GM18519 (cell line): Measurements from ENCODE around the gene INTS7.

Experiments
- ATAC-seq: cut with Tn5 transposase; IDR thresholded peaks from one replicate; pipeline ENCODE4 v1.9.1; 2021; ENCODE audit warnings: mild to moderate bottlenecking, moderate library complexity; ENCODE audit not compliant: unreplicated experiment, low FRiP score

The INTS7 gene

GRCh38 chr1:212035123-212035834 is at the start of gene INTS7, which contains the start of gene DTL:
INTS7 (minus strand) TSS chr1:212035557; CDS start chr1:212035437, 120 bp downstream.
DTL (plus strand) TSS chr1:212035748; CDS start chr1:212035891, 143 bp downstream.
- peak; percentile 63 for ATAC-seq

- no peak for ATAC-seq
These were observed 47.5 kb upstream of the INTS7 start for GRCh38 chr1:212082765-212083406.

GRCh38 chr1:212078826-212079225 is 43.5 kb upstream of the INTS7 start:
- ATAC-seq, result no peak

DNA sequence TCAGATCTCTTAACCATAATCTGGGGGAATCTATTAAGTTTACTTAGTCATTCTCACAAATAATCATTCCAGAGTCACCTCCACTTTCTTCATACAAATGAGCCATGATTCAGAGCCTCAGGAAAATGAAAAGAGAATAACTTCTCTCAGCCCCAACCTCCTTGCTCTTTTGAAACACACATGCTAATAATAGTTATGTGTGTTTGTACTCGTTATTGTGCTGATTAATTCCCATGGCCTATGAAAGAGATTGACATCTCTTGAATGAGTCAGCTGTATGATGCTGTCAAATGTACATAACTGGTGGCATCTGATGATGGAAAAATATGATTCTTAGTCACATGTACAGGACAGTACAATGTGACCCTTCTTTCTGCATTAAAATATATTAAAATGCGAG is 41.7 kb upstream of the INTS7 start:
- no peak for ATAC-seq

DNA sequence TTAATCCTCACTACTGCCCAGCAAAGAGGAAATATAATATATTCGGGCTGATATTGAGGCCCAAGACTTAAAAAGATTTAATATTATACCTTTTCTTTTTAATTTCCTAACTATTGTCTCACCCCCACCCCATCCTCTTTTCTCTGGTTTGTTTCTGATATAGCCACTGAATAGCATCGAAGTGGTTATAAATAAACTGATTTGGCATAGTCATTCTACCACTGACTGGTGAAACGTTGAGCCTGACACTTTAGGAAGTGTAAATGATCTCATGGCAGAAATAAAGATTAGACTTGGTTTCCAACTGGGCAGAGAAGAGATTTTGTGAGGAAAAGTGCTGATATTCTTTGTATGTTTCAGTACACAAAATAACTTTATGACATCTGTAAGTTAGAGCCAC is 39.5 kb upstream of the INTS7 start:
- ATAC-seq, result no peak

- ATAC-seq, result no peak
These were observed 39.0 kb upstream of the INTS7 start for GRCh38 chr1:212074313-212074712.

- ATAC-seq, result no peak
These were observed 38.1 kb upstream of the INTS7 start for GRCh38 chr1:212073490-212073889.

DNA sequence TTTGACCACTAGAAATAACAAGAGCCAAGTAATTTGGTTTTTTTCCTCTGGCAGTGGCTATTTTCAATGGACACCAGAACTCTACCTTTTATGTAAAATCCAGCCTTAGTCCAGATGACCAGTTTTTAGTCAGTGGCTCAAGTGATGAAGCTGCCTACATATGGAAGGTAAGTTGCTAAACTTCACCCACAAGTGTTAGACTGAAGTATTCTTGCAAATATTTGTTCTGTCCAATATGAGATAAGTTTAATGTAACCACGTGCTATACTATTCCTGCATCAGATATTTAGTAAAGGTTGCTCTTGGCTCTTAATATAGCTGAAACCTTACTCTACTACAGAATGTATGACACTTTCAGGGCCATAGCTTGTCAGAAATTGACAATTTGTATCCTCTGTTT is 36.7 kb upstream of the INTS7 start:
- ATAC-seq, result no peak

- no peak for ATAC-seq
These were observed 35.5 kb upstream of the INTS7 start for GRCh38 chr1:212070720-212071302.

DNA sequence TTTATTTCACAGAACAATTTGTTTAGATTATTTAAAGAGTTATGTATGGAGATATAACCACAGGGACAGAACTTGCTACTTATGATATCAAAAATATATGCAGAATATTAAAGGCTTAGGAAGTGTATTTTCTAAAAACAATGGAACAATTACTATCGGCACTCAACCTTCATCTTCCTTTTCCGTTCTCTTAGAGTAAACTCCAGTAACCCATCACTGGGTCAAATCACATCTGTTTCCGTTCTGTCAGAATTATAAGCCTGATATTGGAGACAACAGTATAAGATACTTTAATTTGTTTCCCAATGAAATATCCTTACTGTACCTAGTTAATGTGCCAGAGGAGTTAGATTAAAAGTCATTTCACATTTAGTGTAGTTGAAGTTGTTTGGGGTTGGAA is 32.4 kb upstream of the INTS7 start:
- no peak for ATAC-seq

DNA sequence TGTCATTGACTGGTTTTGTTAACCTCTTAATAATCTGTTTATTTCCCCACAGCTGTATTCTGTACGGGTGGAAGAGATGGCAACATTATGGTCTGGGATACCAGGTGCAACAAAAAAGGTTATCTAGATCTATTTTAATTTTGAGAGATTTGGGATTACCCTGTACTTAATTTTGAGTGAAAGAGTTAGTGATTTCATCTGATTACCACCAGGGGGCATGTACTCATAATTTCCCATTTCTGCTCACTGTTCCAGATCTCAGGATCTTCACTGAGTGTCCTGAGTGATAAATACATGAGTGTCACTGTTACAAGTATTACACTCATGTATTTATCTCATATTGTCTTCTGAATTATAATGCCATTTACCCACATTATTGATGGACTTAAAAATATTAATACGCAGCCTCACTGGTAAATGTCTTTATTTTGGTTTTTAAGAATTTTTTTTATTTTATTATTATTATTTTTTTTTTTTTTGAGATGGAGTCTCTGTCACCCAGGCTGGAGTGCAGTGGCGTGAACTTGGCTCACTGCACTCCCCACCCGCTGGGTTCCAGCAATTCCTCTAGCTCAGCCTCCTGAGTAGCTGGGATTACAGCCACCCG is 27.6 kb upstream of the INTS7 start:
- no peak for ATAC-seq

DNA sequence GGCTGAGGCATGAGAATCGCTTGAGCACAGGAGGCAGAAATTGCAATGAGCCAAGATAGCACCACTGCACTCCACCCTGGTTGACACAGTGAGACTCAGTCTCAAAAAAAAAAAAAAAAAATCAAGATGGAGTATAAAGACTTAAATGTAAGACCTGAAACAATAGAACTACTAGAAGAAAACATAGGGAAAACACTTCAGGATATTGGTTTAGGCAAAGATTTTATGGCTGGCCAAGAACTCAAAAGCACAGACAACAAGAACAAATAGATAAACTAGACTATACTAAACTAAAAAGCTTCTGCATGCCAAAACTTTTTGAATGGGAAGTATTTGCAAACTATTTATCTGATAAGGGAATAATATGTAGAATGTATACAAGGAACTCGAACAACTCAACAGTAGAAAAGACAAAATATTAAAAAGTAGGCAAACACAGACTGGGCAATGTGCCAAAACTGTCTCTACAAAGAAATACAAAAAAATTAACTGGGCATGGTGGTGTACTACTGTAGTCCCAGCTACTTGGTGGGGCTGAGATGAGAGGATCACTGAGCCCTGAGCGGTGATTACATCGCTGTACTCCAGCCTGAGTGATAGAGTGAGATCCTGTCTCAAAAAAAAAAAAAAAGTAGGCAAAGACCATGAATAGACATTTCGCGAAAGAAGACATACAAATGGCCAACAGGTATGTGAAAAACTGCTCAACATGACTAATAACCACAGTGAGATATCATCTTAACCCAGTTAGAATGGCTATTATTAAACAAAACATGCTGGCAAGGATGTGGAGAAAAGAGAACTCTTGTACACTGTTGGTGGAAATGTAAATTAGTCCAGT is 25.5 kb upstream of the INTS7 start:
- ATAC-seq, result no peak

DNA sequence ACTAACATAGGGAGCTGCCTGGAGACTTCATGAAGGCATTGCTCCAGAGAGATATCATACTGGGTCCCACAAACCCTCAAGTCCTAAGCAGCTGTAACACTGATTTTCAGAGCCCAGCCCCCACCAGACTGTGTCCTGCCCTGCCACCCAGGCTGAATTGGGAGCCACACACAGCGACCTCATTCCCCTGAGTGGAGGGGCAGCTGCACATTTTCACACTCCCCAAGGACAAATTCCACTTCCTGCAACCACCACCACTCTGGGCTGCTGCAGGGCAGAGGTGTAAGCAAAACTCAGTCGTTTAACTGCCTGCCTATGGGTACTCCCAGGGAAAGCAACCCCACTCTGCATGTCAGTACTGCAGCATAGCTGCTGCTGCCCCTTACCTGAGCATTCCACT is 20.0 kb upstream of the INTS7 start:
- no peak for ATAC-seq

DNA sequence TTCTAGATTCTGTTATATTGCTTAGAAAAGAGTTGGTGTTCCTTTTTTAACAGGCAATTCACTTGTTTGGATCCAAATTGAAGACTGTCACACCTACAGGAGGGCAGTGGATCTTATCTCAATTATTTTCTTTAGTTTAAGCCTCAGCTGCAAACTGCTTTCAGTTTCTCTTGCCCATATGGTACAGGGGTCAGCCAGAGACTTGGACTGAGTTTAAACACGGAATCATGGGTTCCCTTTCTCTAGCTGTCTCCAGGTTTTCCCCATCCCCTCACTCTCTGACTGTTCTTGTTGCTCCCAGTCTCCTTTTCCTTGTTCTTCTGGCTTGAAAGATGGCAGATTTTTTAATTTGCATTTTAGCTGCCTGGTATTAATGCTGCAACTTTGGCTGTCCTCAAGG is 18.6 kb upstream of the INTS7 start:
- no peak for ATAC-seq

GRCh38 chr1:212045981-212046380 is 10.6 kb upstream of the INTS7 start:
- no peak for ATAC-seq

DNA sequence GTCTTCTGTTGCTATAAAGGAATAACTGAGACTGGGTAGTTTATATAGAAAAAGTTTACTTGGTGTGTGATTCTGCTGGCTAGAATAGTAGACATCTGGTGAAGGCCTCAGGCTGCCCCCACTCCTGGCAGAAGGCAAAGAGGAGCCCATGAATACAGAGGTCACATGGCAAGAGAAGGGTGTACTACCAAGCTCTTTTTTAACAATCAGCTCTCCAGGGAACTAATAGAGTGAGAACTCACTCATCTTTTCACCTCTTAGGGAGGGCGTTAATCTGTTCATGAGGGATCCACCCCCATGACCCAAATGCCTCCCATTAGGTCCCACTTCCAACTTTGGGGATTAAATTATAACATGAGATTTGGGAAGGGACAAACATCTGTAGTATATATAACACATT is 9.5 kb upstream of the INTS7 start:
- no peak for ATAC-seq

- no peak for ATAC-seq
These were observed 7.1 kb upstream of the INTS7 start for GRCh38 chr1:212042436-212042835.

DNA sequence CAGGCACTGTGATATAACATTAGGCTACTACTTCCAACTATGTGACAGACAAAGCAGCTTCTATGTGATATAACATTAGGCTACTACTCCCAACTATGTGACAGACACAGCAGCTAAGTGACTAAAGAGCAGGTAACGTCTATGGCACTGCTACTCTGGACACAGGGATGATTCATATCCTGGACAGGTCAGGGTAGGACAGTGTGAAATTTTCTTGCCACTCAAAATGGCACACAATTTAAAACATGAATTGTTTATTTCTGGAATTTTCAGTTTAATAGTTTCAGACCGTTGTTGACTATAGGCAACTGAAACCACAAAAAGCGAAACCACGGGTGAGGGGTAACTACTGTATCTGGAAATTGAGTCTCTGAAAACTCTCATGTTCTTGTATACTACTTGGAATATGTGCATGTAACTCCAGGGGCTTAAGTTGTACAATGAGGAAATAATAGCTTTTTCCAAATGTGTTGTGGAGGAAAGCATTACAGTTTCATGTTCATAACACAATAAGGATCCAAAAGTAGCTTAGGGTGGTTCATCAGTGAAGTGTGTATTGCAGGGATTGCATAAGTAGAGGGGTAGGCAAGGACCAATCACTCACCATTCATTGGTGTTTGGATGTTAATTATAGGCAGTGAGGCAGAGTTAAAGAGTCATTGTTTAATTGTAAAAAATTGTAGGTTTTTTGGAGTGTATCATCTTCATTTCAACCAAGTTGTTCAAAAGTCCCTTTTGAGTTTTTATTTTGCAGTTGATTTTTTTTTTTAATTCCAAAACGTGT is 5.5 kb upstream of the INTS7 start:
- no peak for ATAC-seq

- ATAC-seq, result no peak
These were observed 4.3 kb upstream of the INTS7 start for GRCh38 chr1:212039622-212040021.

DNA sequence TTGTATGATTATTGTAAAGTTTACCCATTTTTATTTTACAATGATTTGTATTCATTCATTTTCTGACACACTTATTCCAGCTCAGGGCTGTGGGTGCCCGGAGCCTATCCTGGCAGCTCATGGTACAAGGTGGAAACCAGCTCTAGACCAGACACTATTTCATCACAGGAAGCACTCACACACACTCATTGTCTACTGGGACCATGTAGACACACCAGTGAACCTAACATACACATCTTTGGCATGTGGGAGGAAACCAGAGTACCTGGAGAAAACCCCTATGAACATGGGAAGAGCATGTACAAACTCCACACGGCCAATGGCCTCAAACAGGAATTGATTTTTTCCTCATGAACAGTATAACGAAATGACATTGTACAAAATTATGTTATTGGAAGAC is 2.5 kb upstream of the INTS7 start:
- no peak for ATAC-seq
